Thyroid gland (tissue), 4 donors: ENCODE data around the gene GOT2. TPM values are rescaled to one million over a fixed set of nuclear protein-coding genes. Genes with fewer than 3 reads are reported as not detected.

Source experiments
- DNase-seq, 2 donors: peaks; one replicate each; pipeline ENCODE4 v3.0.0-alpha.2; 2019
- H3K27ac ChIP-seq, 3 donors: fragments of 200-600 bp; sonication (generic); 1 replicate in 2 of 3; 2 replicates in 1 of 3; pipeline ENCODE4 v1.5.1; 2016 to 2019; ENCODE audit warnings: mild to moderate bottlenecking in 1 of 3, moderate library complexity in 1 of 3
- H3K27me3 ChIP-seq: fragments of 200-600 bp; sonication (generic); one replicate; pipeline ENCODE4 v1.5.1; 2019
- H3K36me3 ChIP-seq, 2 donors: fragments of 200-600 bp; sonication (generic); one replicate each; pipeline ENCODE4 v1.5.1; 2016 to 2019
- H3K4me1 ChIP-seq, 2 donors: fragments of 200-600 bp; sonication (generic); one replicate each; pipeline ENCODE4 v1.5.1; 2017 to 2019
- H3K4me3 ChIP-seq, 3 donors: fragments of 200-600 bp; sonication (generic); replicated peaks in 1 of 3; 1 replicate in 2 of 3; 2 replicates in 1 of 3; pipeline ENCODE4 v1.5.1; 2016; ENCODE audit warnings: mild to moderate bottlenecking in 1 of 3
- H3K9me3 ChIP-seq: fragments of 200-600 bp; sonication (generic); one replicate; pipeline ENCODE4 v1.5.1; 2017
- CTCF ChIP-seq, 6 experiments: fragments of 200-600 bp in 3 of 6; fragments of 450-650 bp in 3 of 6; sonication (generic) in 3 of 6; IDR thresholded peaks; one replicate each; pipeline ENCODE4 v1.5.1; 2016 to 2019; ENCODE audit warnings: antibody characterized with exemption in 6 of 6, mild to moderate bottlenecking in 2 of 6, inconsistent platforms in 1 of 6, moderate library complexity in 1 of 6
- POLR2A ChIP-seq, 2 donors: fragments of 450-650 bp; IDR thresholded peaks; one replicate each; pipeline ENCODE4 v1.6.1; 2017; ENCODE audit warnings: antibody characterized with exemption in 2 of 2, mild to moderate bottlenecking in 2 of 2, moderate library complexity in 1 of 2
- WGBS, 2 donors: methylation state at CpG; one replicate each; pipeline ENCODE4 v1.1.5; 2017; 5-methylcytosine and 5-hydroxymethylcytosine counted together
- intact Hi-C: fragments of 100-400 bp; cut with DNase I; formaldehyde crosslinking; loops from one replicate; pipeline ENCODE4 v1.15.1; 2023
- total RNA-seq, 4 donors: library from RNA; depleted of rRNA; stranded (reverse); fragments of >200 nt; gene quantifications; one replicate each; pipeline ENCODE4 v1.2.3, GENCODE V29; 2016

The GOT2 gene
- total RNA-seq, 4 donors from 2014 or later = 65.4 to 129 (median 93.4) TPM

GRCh38 chr16:58684354-58685083, 49.6 kb downstream of the GOT2 start, which contains the start of gene SLC38A7:
TSS of gene SLC38A7 (minus strand) at chr16:58684770. CDS start at chr16:58680126, 4,644 bp downstream.
- Histone ChIP-seq H3K36me3 (peaks cover 0 to 6% of the 10 kb centered on the region in 2 donors), H3K4me1 (peaks cover 9 to 15% of the 10 kb centered on the region in 2 donors), H3K9me3 (no peaks in the 10 kb centered on the region), H3K27me3 (no peaks in the 10 kb centered on the region), H3K4me3 (peak within 1 kb of the TSS; percentile 54 to 82 (median 72)), H3K27ac (peak within 1 kb of the TSS; percentile 42 to 86 (median 76))
- TF ChIP-seq POLR2A (IDR thresholded peaks at IDR 0.05) (peak in 1 of 2 donors; percentile 27), CTCF (IDR thresholded peaks at IDR 0.05) (no peak)
- peak; percentile 86 to 88 for DNase-seq
- intact Hi-C loops = loop anchor here (5.0 kb wide), 1 partner anchor 48 kb away; the partner anchor contains the start of gene GOT2
- 6 to 8% methylated on average over 17 to 41 of the region's 41 CpGs for WGBS, 2 donors

DNA sequence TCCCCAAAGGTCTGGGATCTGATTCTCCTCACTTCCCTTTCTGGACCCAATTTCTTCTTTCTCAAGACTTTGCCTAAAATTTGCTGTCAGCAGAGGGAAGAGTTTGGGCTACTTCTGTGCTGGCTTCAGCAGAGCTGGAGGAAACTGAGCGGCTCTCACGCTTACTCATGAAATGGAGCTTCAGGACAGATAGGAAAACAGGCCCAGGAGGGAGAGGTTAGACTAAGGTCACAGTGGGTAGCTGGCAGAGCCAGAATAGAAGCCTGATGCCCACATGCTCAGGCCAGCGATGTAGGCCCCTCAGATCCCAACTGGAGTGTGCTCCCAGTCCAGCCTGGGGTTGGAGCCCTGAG, 50.1 kb downstream of the GOT2 start:
- Histone ChIP-seq H3K27me3 (no peaks in the 10 kb centered on the region), H3K4me3 (peak overlapping the region; percentile 54 to 82 (median 72)), H3K9me3 (no peaks in the 10 kb centered on the region), H3K36me3 (peaks cover 0 to 6% of the 10 kb centered on the region in 2 donors), H3K27ac (peak overlapping the region; percentile 42 to 86 (median 76)), H3K4me1 (peaks cover 9 to 15% of the 10 kb centered on the region in 2 donors)
- no peak for TF ChIP-seq CTCF (IDR thresholded peaks at IDR 0.05)
- TF ChIP-seq POLR2A (IDR thresholded peaks at IDR 0.05) = no peak
- 20 to 21% methylated on average over 2 to 3 of the region's 3 CpGs for WGBS, 2 donors
- DNase-seq = no peak
- intact Hi-C loops = no loop called here

DNA sequence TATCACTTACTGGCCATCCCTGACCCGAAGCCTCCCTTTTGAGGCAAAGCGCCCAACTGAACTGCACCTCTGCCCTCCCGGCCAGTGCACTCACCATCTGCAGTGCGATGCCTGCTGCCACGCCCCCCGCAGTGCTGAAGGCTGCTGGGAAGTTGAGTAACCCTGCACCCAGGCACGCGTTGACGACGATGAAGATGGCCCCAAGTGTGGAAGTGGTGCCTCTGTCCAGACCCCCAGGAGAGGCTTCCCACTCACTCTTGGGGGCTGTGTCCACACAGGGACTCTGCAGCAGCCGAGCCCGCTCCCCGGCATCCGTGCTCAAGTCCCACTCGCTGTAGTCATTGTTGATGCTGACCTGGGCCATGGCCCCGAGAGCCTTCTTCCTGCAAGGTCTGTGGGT, 54.4 kb downstream of the GOT2 start:
- DNase-seq = no peak
- intact Hi-C loops = no loop called here
- Histone ChIP-seq H3K9me3 (no peaks in the 10 kb centered on the region), H3K4me1 (peaks cover 7 to 11% of the 10 kb centered on the region in 2 donors), H3K27ac (no peak overlapping the region), H3K4me3 (no peak overlapping the region), H3K36me3 (peaks cover 6 to 16% of the 10 kb centered on the region in 2 donors), H3K27me3 (no peaks in the 10 kb centered on the region)
- TF ChIP-seq CTCF (IDR thresholded peaks at IDR 0.05) = no peak
- TF ChIP-seq POLR2A (IDR thresholded peaks at IDR 0.05) = no peak
- 96 to 97% methylated on average over 7 to 16 of the region's 16 CpGs for WGBS, 2 donors

- H3K36me3 ChIP-seq = peaks cover 6 to 16% of the 10 kb centered on the region in 2 donors
- no peaks in the 10 kb centered on the region for H3K9me3 ChIP-seq
- H3K4me1 ChIP-seq = peaks cover 5 to 6% of the 10 kb centered on the region in 2 donors
- H3K27ac ChIP-seq = no peak overlapping the region
- TF ChIP-seq CTCF (IDR thresholded peaks at IDR 0.05) (peak in 4 of 6 experiments; percentile 17 to 60 (median 56)), POLR2A (IDR thresholded peaks at IDR 0.05) (no peak)
- intact Hi-C loops = no loop called here
- no peak overlapping the region for H3K4me3 ChIP-seq
- H3K27me3 ChIP-seq = no peaks in the 10 kb centered on the region
- peak; percentile 74 to 78 for DNase-seq
- 57 to 65% methylated on average over 3 of the region's 3 CpGs for WGBS, 2 donors
These were observed 55.4 kb downstream of the GOT2 start for GRCh38 chr16:58678716-58679115.

DNA sequence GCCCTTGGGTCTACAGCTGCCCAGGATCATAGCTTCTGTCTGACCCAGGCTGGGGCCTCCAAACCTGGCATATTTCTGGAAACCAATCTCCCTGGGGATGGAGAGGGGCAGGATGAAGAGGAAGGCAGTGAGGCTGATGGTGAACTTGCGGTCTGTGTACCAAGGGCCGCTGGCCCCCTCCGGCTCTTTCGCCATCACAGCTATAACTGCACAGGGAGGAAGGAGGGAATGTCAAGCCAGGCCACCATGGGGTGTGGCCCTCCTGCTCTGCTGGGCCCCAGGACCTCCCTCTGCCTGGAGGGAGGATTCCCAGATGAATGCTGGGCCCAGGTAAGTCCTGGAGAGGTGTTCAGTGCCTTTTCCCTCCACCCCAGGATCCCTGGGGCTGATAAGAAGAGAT, 55.8 kb downstream of the GOT2 start:
- peaks cover 6 to 16% of the 10 kb centered on the region in 2 donors for H3K36me3 ChIP-seq

More for the DNA sequence above, 55.8 kb downstream of the GOT2 start:
- intact Hi-C loops = no loop called here
- WGBS, 2 donors = 97 to 100% methylated on average over 4 of the region's 4 CpGs
- TF ChIP-seq CTCF (IDR thresholded peaks at IDR 0.05) = no peak
- TF ChIP-seq POLR2A (IDR thresholded peaks at IDR 0.05) = no peak
- no peak overlapping the region for H3K4me3 ChIP-seq
- no peak overlapping the region for H3K27ac ChIP-seq
- H3K4me1 ChIP-seq = peaks cover under 1 to 4% of the 10 kb centered on the region in 2 donors
- no peaks in the 10 kb centered on the region for H3K9me3 ChIP-seq
- H3K27me3 ChIP-seq = no peaks in the 10 kb centered on the region
- no peak for DNase-seq
